Mucosa of gallbladder (tissue), 1 donor: ENCODE measurements around the gene TXNDC16. TPM values are rescaled to one million over a fixed set of nuclear protein-coding genes. Genes with fewer than 3 reads are reported as not detected.

ENCODE experiments used
- DNase-seq: peaks from one replicate; pipeline ENCODE4 v3.0.0-alpha.2; 2020; ENCODE audit warnings: low spot score
- total RNA-seq: library from RNA; stranded (reverse); gene quantifications from one replicate; pipeline ENCODE4 v1.2.1, GENCODE V29; 2021
- donor health status: DM: no; HTN: no; CAD: no.

TXNDC16 gene
- total RNA-seq, 1 donor from 2014 or later: 7.0 TPM

- no peak for DNase-seq
These were observed 105.1 kb downstream of the TXNDC16 start for GRCh38 chr14:52447236-52447635.

GRCh38 chr14:52446355-52446754, 106.0 kb downstream of the TXNDC16 start:
- no peak for DNase-seq

GRCh38 chr14:52443506-52443905, 108.8 kb downstream of the TXNDC16 start:
- no peak for DNase-seq

GRCh38 chr14:52442602-52443001, 109.7 kb downstream of the TXNDC16 start:
- no peak for DNase-seq

- no peak for DNase-seq
These were observed 110.1 kb downstream of the TXNDC16 start for GRCh38 chr14:52442166-52442565.

GRCh38 chr14:52439476-52439875, 112.8 kb downstream of the TXNDC16 start:
- DNase-seq: no peak

- DNase-seq: no peak
These were observed 117.3 kb downstream of the TXNDC16 start for GRCh38 chr14:52434955-52435354.

GRCh38 chr14:52430474-52430873, 121.8 kb downstream of the TXNDC16 start:
- no peak for DNase-seq

GRCh38 chr14:52429451-52429850, 122.9 kb downstream of the TXNDC16 start:
- DNase-seq: no peak

- no peak for DNase-seq
These were observed 124.8 kb downstream of the TXNDC16 start for GRCh38 chr14:52427460-52427859.

- no peak for DNase-seq
These were observed 129.5 kb downstream of the TXNDC16 start for GRCh38 chr14:52422650-52423356.

GRCh38 chr14:52417139-52417538, 135.2 kb downstream of the TXNDC16 start:
- DNase-seq: no peak

- DNase-seq: no peak
These were observed 138.4 kb downstream of the TXNDC16 start for GRCh38 chr14:52413729-52414408.

GRCh38 chr14:52412426-52412825, 139.9 kb downstream of the TXNDC16 start:
- DNase-seq: no peak

- no peak for DNase-seq
These were observed 147.0 kb downstream of the TXNDC16 start for GRCh38 chr14:52405314-52405713.

GRCh38 chr14:52402812-52403526, 149.3 kb downstream of the TXNDC16 start:
- DNase-seq: no peak

GRCh38 chr14:52400846-52401245, 151.5 kb downstream of the TXNDC16 start:
- DNase-seq: no peak

- no peak for DNase-seq
These were observed 152.2 kb downstream of the TXNDC16 start for GRCh38 chr14:52399921-52400595.

- no peak for DNase-seq
These were observed 153.2 kb downstream of the TXNDC16 start for GRCh38 chr14:52399104-52399503.

GRCh38 chr14:52397844-52398243, 154.5 kb downstream of the TXNDC16 start:
- no peak for DNase-seq

- DNase-seq: no peak
These were observed 156.6 kb downstream of the TXNDC16 start for GRCh38 chr14:52395728-52396127.
